HCT116 (cell line): ENCODE results near the gene ALX4. TPM values are rescaled to one million over a fixed set of nuclear protein-coding genes. Genes with fewer than 3 reads are reported as not detected.

Experiments
- ATAC-seq: fragments of 200-7000 bp; cut with Tn5 transposase; 2 replicates; pipeline ENCODE4 v1.9.1; 2020; ENCODE audit warnings: mild to moderate bottlenecking, moderate library complexity
- BruUV-seq: library from RNA; stranded (reverse); fragments of 400-500 nt; replicated peaks from 2 replicates; lab custom pipeline; 2021; lab: Mats Ljungman, UMichigan
- CTCF ChIA-PET: fragments of 300-600 bp; sonication (Branson Sonifier 250); formaldehyde crosslinking; loops from one replicate; lab custom pipeline; 2021; ENCODE audit warnings: antibody characterized with exemption; lab: Charles Lee
- POLR2A ChIA-PET: fragments of 300-600, 350-600 bp; sonication (Branson Sonifier 250); formaldehyde crosslinking; loops from one replicate; lab custom pipeline; 2021; ENCODE audit warnings: antibody characterized with exemption; lab: Charles Lee
- RAD21 ChIA-PET, 2 experiments: fragments of 300-600 bp; sonication (Branson Sonifier 250); formaldehyde crosslinking; loops; one replicate each; lab custom pipeline; 2023; ENCODE audit warnings: low total read pairs in 2 of 2; ENCODE audit not compliant: uncharacterized antibody in 2 of 2, unreplicated experiment in 2 of 2, low non-redundant PET in 1 of 2; lab: Charles Lee
- DNase-seq: peaks from one replicate; pipeline ENCODE4 v3.0.0-alpha.2; 2010; ENCODE audit warnings: low read depth, low spot score
- H2AFZ ChIP-seq: fragments of 200-600 bp; shearing (Covaris generic), sonication (generic); 2 replicates; pipeline ENCODE4 v1.6.1; 2017; ENCODE audit warnings: low read depth, mixed run types, mixed read lengths, antibody characterized with exemption, low read length; ENCODE audit not compliant: poor library complexity, severe bottlenecking
- H3K27ac ChIP-seq: 2 replicates; pipeline ENCODE4 v1.5.1; 2012; ENCODE audit warnings: low read depth, low read length
- H3K27me3 ChIP-seq: fragments of 200-600 bp; sonication (generic); 2 replicates; pipeline ENCODE4 v1.6.1; 2016; ENCODE audit warnings: mixed run types, low read length, mixed read lengths; ENCODE audit not compliant: insufficient read depth
- H3K36me3 ChIP-seq, 2 experiments: fragments of 200-500 bp in 1 of 2; fragments of 200-600 bp in 1 of 2; sonication (Bioruptor generic) in 1 of 2; sonication (generic) in 1 of 2; 2 replicates each; pipeline versions ENCODE4 v1.5.1 to v1.6.1; 2014 to 2016; ENCODE audit warnings: low read length in 2 of 2, inconsistent platforms in 1 of 2, mixed read lengths in 1 of 2, mixed run types in 1 of 2; ENCODE audit not compliant: insufficient read depth in 2 of 2, control insufficient read depth in 1 of 2
- H3K4me1 ChIP-seq, 2 experiments: fragments of 200-600 bp in 1 of 2; sonication (generic) in 1 of 2; 2 replicates each; pipeline versions ENCODE4 v1.5.1 to v1.6.1; 2012 to 2017; ENCODE audit warnings: low read length in 2 of 2, inconsistent platforms in 1 of 2, mild to moderate bottlenecking in 1 of 2, mixed read lengths in 1 of 2, mixed run types in 1 of 2, moderate library complexity in 1 of 2; ENCODE audit not compliant: insufficient read depth in 2 of 2, control insufficient read depth in 1 of 2
- H3K4me2 ChIP-seq: fragments of 200-600 bp; sonication (generic); 2 replicates; pipeline ENCODE4 v1.6.1; 2017; ENCODE audit warnings: mixed run types, low read length, mixed read lengths
- H3K4me3 ChIP-seq, 2 experiments: fragments of 200-600 bp in 1 of 2; sonication (generic) in 1 of 2; replicated peaks in 1 of 2; 2 replicates each; pipeline ENCODE4 v1.5.1; 2011 to 2016; ENCODE audit warnings: low read length in 2 of 2, control low read depth in 1 of 2, low read depth in 1 of 2, mild to moderate bottlenecking in 1 of 2, mixed read lengths in 1 of 2, mixed run types in 1 of 2
- H3K79me2 ChIP-seq: fragments of 200-600 bp; sonication (generic); 2 replicates; pipeline ENCODE4 v1.6.1; 2017; ENCODE audit warnings: mild to moderate bottlenecking, mixed run types, low read length, moderate library complexity, mixed read lengths; ENCODE audit not compliant: insufficient read depth
- H3K9ac ChIP-seq: fragments of 200-600 bp; sonication (generic); 2 replicates; pipeline ENCODE4 v1.6.1; 2016; ENCODE audit warnings: low read length, mixed read lengths
- H3K9me2 ChIP-seq: fragments of 200-600 bp; sonication (generic), shearing (Covaris generic); 2 replicates; pipeline ENCODE4 v1.6.1; 2017; ENCODE audit warnings: mixed run types, mild to moderate bottlenecking, moderate library complexity; ENCODE audit not compliant: insufficient read depth
- H3K9me3 ChIP-seq, 2 experiments: fragments of 200-500 bp in 1 of 2; fragments of 200-600 bp in 1 of 2; sonication (Bioruptor generic) in 1 of 2; sonication (generic) in 1 of 2; 2 replicates each; pipeline ENCODE4 v1.6.1; 2014 to 2017; ENCODE audit warnings: low read length in 2 of 2, mixed read lengths in 2 of 2, inconsistent platforms in 1 of 2, low read depth in 1 of 2, mild to moderate bottlenecking in 1 of 2, mixed run types in 1 of 2, moderate library complexity in 1 of 2; ENCODE audit not compliant: control insufficient read depth in 1 of 2, insufficient read depth in 1 of 2
- H4K20me1 ChIP-seq: fragments of 200-600 bp; sonication (generic), shearing (Covaris generic); 2 replicates; pipeline ENCODE4 v1.6.1; 2017; ENCODE audit warnings: mixed run types, mild to moderate bottlenecking, moderate library complexity; ENCODE audit not compliant: insufficient read depth
- EGR1 ChIP-seq: IDR thresholded peaks from 2 replicates; pipeline ENCODE4 v1.6.1; 2012; ENCODE audit warnings: low read depth
- FOSL1 ChIP-seq: IDR thresholded peaks from 2 replicates; pipeline ENCODE4 v1.6.1; 2012; ENCODE audit warnings: low read depth
- POLR2A ChIP-seq: IDR thresholded peaks from 2 replicates; pipeline ENCODE4 v1.7.0; 2011; ENCODE audit warnings: borderline replicate concordance; ENCODE audit not compliant: insufficient read depth, insufficient read length; ENCODE audit errors: extremely low read depth
- POLR2AphosphoS5 ChIP-seq: IDR thresholded peaks from 2 replicates; pipeline ENCODE4 v1.6.1; 2011; ENCODE audit warnings: mild to moderate bottlenecking, low read depth, low read length, moderate library complexity
- SRF ChIP-seq: IDR thresholded peaks from 2 replicates; pipeline ENCODE4 v1.6.1; 2012; ENCODE audit warnings: low read depth
- ZFX ChIP-seq: fragments of 450-650 bp; IDR thresholded peaks from 2 replicates; pipeline ENCODE4 v1.6.1; 2017
- intact Hi-C: fragments of 100-400 bp; cut with micrococcal nuclease; formaldehyde crosslinking; loops from 2 replicates; pipeline ENCODE4 v1.10.0; 2022
- total RNA-seq: library from RNA; stranded (reverse); gene quantifications from one replicate; pipeline ENCODE4 v1.2.1, GENCODE V29; 2021; ENCODE audit not compliant: unreplicated experiment
- TF ChIP-seq, protein P1 (sequence below): IDR thresholded peaks from 2 replicates; pipeline ENCODE4 v1.6.1; 2012; ENCODE audit warnings: low read depth
- TF ChIP-seq, protein P2 (sequence below), 3 experiments: fragments of 200-600 bp in 1 of 3; sonication (generic) in 1 of 3; IDR thresholded peaks in 2 of 3; conservative IDR thresholded peaks in 1 of 3; 2 replicates each; pipeline ENCODE4 v1.5.1; 2012 to 2017; ENCODE audit warnings: low read depth in 2 of 3, low read length in 2 of 3, antibody characterized with exemption in 1 of 3, borderline replicate concordance in 1 of 3, control low read depth in 1 of 3, mild to moderate bottlenecking in 1 of 3, mixed read lengths in 1 of 3, mixed run types in 1 of 3, moderate library complexity in 1 of 3; ENCODE audit not compliant: insufficient read depth in 1 of 3
- TF ChIP-seq, protein P3 (sequence below): IDR thresholded peaks from 2 replicates; pipeline ENCODE4 v1.6.1; 2012

Gene ALX4
- total RNA-seq, 1 experiment from 2014 or later = not detected

DNA sequence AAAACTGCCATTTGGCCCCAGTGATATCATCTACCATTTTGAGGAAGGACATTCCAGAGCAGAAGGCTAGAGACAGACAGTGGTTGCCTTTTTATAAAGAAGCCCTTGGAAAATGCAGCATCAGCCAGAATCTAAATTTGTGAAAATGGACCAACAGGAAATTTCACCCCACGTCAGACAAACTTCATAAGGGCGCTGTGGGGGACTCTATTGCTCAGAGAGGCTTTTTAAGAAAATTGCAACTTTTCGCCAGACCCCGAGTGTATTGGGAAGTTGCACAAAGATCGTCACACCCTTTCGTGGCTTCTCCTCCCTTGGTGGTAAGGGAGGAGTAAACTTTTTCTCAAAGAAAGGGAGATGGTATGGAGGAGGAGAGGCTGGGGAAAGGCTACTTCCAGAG, 12.3 kb upstream of the ALX4 start:
- no peaks in the 10 kb centered on the region for H3K9me3 ChIP-seq
- ChIA-PET POLR2A (no interaction called here), CTCF (interaction anchor here (0.7 kb wide), 1 partner anchor 134 kb away, joined by 5 read pairs; no protein-coding TSS in a partner anchor), RAD21 (no interaction called here)
- no peak overlapping the region for H3K9ac ChIP-seq
- no peak for DNase-seq
- no peak overlapping the region for H3K4me2 ChIP-seq
- ATAC-seq = no peak
- no peak overlapping the region for H2AFZ ChIP-seq
- intact Hi-C loops = no loop called here
- peaks cover 36% of the 10 kb centered on the region for H3K27me3 ChIP-seq
- H3K36me3 ChIP-seq = no peaks in the 10 kb centered on the region
- no peaks in the 10 kb centered on the region for H3K79me2 ChIP-seq
- H3K4me3 ChIP-seq = no peak overlapping the region
- BruUV-seq = no TSS peak
- H3K9me2 ChIP-seq = no peaks in the 10 kb centered on the region
- H4K20me1 ChIP-seq = no peaks in the 10 kb centered on the region
- TF ChIP-seq SRF (no peak), FOSL1 (no peak)
- TF ChIP-seq, protein P1, sequence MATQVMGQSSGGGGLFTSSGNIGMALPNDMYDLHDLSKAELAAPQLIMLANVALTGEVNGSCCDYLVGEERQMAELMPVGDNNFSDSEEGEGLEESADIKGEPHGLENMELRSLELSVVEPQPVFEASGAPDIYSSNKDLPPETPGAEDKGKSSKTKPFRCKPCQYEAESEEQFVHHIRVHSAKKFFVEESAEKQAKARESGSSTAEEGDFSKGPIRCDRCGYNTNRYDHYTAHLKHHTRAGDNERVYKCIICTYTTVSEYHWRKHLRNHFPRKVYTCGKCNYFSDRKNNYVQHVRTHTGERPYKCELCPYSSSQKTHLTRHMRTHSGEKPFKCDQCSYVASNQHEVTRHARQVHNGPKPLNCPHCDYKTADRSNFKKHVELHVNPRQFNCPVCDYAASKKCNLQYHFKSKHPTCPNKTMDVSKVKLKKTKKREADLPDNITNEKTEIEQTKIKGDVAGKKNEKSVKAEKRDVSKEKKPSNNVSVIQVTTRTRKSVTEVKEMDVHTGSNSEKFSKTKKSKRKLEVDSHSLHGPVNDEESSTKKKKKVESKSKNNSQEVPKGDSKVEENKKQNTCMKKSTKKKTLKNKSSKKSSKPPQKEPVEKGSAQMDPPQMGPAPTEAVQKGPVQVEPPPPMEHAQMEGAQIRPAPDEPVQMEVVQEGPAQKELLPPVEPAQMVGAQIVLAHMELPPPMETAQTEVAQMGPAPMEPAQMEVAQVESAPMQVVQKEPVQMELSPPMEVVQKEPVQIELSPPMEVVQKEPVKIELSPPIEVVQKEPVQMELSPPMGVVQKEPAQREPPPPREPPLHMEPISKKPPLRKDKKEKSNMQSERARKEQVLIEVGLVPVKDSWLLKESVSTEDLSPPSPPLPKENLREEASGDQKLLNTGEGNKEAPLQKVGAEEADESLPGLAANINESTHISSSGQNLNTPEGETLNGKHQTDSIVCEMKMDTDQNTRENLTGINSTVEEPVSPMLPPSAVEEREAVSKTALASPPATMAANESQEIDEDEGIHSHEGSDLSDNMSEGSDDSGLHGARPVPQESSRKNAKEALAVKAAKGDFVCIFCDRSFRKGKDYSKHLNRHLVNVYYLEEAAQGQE = no peak
- H3K4me1 ChIP-seq = no peaks in the 10 kb centered on the region
- H3K27ac ChIP-seq = no peak overlapping the region

DNA sequence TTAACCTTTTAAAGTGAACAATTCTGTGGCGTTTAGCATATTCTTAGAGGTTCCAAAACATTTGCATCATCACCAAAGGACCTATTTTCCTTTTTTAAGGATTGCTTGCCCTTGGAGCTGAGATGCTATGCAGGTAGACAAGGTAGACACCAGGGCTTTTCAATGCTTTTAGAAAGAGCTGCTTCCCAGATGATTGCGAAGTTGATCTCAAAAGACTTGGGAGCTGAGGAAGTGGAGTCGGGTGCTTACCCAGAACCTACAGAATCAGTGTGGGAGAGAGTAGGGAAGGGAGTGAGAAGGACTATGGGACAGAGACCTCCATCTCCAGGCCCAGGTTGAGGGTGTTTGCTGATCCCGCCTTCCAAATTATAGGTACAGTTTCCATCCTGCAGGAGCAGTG, 11.1 kb upstream of the ALX4 start:
- Histone ChIP-seq H3K4me3 (no peak overlapping the region), H4K20me1 (no peaks in the 10 kb centered on the region), H3K79me2 (no peaks in the 10 kb centered on the region), H3K4me2 (no peak overlapping the region), H3K9me3 (no peaks in the 10 kb centered on the region)
- DNase-seq = no peak
- no peak for TF ChIP-seq EGR1
- TF ChIP-seq, protein P1 = no peak
- TF ChIP-seq POLR2AphosphoS5 = no peak
- no peak for TF ChIP-seq POLR2A
- TF ChIP-seq, protein P2, sequence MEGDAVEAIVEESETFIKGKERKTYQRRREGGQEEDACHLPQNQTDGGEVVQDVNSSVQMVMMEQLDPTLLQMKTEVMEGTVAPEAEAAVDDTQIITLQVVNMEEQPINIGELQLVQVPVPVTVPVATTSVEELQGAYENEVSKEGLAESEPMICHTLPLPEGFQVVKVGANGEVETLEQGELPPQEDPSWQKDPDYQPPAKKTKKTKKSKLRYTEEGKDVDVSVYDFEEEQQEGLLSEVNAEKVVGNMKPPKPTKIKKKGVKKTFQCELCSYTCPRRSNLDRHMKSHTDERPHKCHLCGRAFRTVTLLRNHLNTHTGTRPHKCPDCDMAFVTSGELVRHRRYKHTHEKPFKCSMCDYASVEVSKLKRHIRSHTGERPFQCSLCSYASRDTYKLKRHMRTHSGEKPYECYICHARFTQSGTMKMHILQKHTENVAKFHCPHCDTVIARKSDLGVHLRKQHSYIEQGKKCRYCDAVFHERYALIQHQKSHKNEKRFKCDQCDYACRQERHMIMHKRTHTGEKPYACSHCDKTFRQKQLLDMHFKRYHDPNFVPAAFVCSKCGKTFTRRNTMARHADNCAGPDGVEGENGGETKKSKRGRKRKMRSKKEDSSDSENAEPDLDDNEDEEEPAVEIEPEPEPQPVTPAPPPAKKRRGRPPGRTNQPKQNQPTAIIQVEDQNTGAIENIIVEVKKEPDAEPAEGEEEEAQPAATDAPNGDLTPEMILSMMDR (IDR thresholded peaks at IDR 0.05 in 2 of 3, conservative IDR thresholded peaks at IDR 0.05 in 1 of 3; ENCODE audit: borderline replicate concordance in 1 of 3, insufficient read depth in 1 of 3, low read depth in 2 of 3, low read length in 2 of 3) = no peak
- TF ChIP-seq FOSL1 = no peak
- TF ChIP-seq, protein P3, sequence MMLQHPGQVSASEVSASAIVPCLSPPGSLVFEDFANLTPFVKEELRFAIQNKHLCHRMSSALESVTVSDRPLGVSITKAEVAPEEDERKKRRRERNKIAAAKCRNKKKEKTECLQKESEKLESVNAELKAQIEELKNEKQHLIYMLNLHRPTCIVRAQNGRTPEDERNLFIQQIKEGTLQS = no peak
- no peak for TF ChIP-seq SRF
- no peak for TF ChIP-seq ZFX
- TF ChIP-seq, all 23 proteins: peak for 0
- H3K4me1 ChIP-seq = no peaks in the 10 kb centered on the region
- no TSS peak for BruUV-seq
- H3K36me3 ChIP-seq = no peaks in the 10 kb centered on the region
- no peak for ATAC-seq
- H3K9ac ChIP-seq = no peak overlapping the region
- CTCF ChIA-PET = no interaction called here
- RAD21 ChIA-PET = no interaction called here
- no peak overlapping the region for H2AFZ ChIP-seq
- intact Hi-C loops = no loop called here
- H3K9me2 ChIP-seq = no peaks in the 10 kb centered on the region
- H3K27me3 ChIP-seq = peaks cover 36% of the 10 kb centered on the region
- POLR2A ChIA-PET = no interaction called here
- H3K27ac ChIP-seq = no peak overlapping the region
